GM21529 (cell line): ENCODE data around the gene ABHD2.
"Not testable (repeated sequence)": the region's sequence is repeated elsewhere in the genome, so short reads cannot be mapped to it uniquely, and the experiment has no call there.

ENCODE experiments used
- ATAC-seq: cut with Tn5 transposase; IDR thresholded peaks from one replicate; pipeline ENCODE4 v1.9.1; 2021; ENCODE audit not compliant: unreplicated experiment

The ABHD2 gene

GRCh38 chr15:89074402-89075012 is 13.7 kb upstream of the ABHD2 start:
- ATAC-seq, result no peak

- no peak for ATAC-seq
These were observed 13.1 kb upstream of the ABHD2 start for GRCh38 chr15:89075101-89075640.

- ATAC-seq, result no peak
These were observed 12.4 kb upstream of the ABHD2 start for GRCh38 chr15:89075846-89076245.

GRCh38 chr15:89077750-89078149 is 10.5 kb upstream of the ABHD2 start:
- ATAC-seq, result no peak

GRCh38 chr15:89078851-89079810 is 9.1 kb upstream of the ABHD2 start:
- ATAC-seq, result no peak

- no peak for ATAC-seq
These were observed 6.4 kb upstream of the ABHD2 start for GRCh38 chr15:89081878-89082277.

GRCh38 chr15:89083246-89083645 is 5.0 kb upstream of the ABHD2 start:
- no peak for ATAC-seq

GRCh38 chr15:89085289-89085926 is 2.8 kb upstream of the ABHD2 start:
- no peak for ATAC-seq

- not testable (repeated sequence) for ATAC-seq
These were observed 2.3 kb upstream of the ABHD2 start for GRCh38 chr15:89085933-89086332.

- not testable (repeated sequence) for ATAC-seq
These were observed 1.9 kb upstream of the ABHD2 start for GRCh38 chr15:89086390-89086789.

GRCh38 chr15:89087161-89087829 is 961 bp upstream of the ABHD2 start:
- no peak for ATAC-seq

GRCh38 chr15:89088605-89089315 is 504 bp downstream of the ABHD2 start:
- ATAC-seq, result peak; percentile 3

GRCh38 chr15:89089316-89090230 is 1.3 kb downstream of the ABHD2 start:
- no peak for ATAC-seq

- peak; percentile 16 for ATAC-seq
These were observed 2.8 kb downstream of the ABHD2 start for GRCh38 chr15:89090791-89091626.

GRCh38 chr15:89091627-89092220 is 3.5 kb downstream of the ABHD2 start:
- ATAC-seq, result no peak

- ATAC-seq, result no peak
These were observed 5.3 kb downstream of the ABHD2 start for GRCh38 chr15:89093509-89093908.

- no peak for ATAC-seq
These were observed 6.8 kb downstream of the ABHD2 start for GRCh38 chr15:89095073-89095472.

- no peak for ATAC-seq
These were observed 7.3 kb downstream of the ABHD2 start for GRCh38 chr15:89095556-89095955.
